GM10248 (cell line): ENCODE measurements around the gene PBRM1.

ENCODE experiments used
- CTCF ChIA-PET: fragments of 300-600 bp; sonication (Branson Sonifier 250); formaldehyde crosslinking; extraction: SDS; loops from one replicate; lab custom pipeline; 2021; ENCODE audit warnings: antibody characterized with exemption; lab: Yijun Ruan, JAX
- POLR2A ChIA-PET: fragments of 350-650 bp; sonication (Branson Sonifier 250); formaldehyde crosslinking; extraction: SDS; loops from one replicate; lab custom pipeline; 2020; ENCODE audit warnings: antibody characterized with exemption; lab: Yijun Ruan, JAX
- DNase-seq: peaks from one replicate; pipeline ENCODE4 v3.0.0; 2012; ENCODE audit errors: extremely low spot score
- TF ChIP-seq, protein P1 (sequence below): IDR thresholded peaks from 2 replicates; pipeline ENCODE4 v1.5.1; 2012; ENCODE audit warnings: mild to moderate bottlenecking, low read depth; ENCODE audit errors: extremely low read depth, missing control alignments, control extremely low read depth

PBRM1 gene

DNA sequence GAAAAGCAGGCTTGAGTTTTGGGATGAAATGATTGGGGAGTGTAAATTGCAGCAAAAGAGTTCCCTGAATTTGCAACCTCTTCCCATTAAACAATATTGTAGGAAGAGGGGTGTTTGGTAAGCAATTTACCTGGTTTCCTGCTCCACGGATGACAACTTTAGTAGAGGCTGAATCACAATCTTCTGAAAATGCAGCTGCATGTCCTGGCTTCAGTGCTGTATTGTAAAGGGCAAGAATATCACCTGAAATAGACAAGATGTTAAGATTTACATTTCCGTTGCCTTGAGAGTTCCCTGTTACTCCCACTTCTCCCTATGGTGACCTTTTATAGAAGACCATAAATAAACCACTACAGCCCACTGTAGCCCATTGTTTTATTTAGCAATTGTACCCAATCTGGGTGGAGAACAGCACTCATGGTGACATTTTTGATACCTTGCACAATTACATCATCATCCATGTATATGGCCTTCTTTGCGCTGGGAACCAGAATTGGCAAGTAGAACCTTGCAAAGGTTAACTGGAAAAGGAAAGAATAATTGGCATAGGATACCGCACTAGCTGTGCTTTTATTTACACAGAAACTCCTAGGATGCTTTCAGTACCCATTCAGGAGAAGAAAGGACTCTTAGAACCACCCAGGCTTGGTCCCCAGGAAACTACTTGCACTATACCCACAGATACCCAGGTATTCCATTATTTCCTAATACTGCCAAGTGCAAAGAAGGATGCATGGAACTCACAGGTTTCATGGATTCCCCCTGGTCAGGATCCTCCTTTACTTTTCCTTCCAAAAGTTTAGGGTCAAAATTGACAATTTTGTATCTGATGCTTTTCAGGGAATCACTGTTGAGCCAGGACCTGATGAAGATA is 10.3 kb upstream of the PBRM1 start:
- CTCF ChIA-PET = interaction anchor here (0.9 to 1.9 kb wide), 2 partner anchors 9 to 11 kb away, joined by 3 to 10 read pairs; partner anchors contain the start of gene SPCS1

GRCh38 chr3:52694528-52695189 is 8.9 kb upstream of the PBRM1 start:
- no peak for DNase-seq
- TF ChIP-seq, protein P1, sequence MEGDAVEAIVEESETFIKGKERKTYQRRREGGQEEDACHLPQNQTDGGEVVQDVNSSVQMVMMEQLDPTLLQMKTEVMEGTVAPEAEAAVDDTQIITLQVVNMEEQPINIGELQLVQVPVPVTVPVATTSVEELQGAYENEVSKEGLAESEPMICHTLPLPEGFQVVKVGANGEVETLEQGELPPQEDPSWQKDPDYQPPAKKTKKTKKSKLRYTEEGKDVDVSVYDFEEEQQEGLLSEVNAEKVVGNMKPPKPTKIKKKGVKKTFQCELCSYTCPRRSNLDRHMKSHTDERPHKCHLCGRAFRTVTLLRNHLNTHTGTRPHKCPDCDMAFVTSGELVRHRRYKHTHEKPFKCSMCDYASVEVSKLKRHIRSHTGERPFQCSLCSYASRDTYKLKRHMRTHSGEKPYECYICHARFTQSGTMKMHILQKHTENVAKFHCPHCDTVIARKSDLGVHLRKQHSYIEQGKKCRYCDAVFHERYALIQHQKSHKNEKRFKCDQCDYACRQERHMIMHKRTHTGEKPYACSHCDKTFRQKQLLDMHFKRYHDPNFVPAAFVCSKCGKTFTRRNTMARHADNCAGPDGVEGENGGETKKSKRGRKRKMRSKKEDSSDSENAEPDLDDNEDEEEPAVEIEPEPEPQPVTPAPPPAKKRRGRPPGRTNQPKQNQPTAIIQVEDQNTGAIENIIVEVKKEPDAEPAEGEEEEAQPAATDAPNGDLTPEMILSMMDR = no peak
- CTCF ChIA-PET = interaction anchor here (0.9 kb wide), 1 partner anchor 8 kb away, joined by 3 read pairs; no protein-coding TSS in a partner anchor
- POLR2A ChIA-PET = interaction anchor here (1.0 kb wide), 1 partner anchor 27 kb away, joined by 3 read pairs; no protein-coding TSS in a partner anchor

More for the DNA sequence above, 10.3 kb upstream of the PBRM1 start:
- no peak for DNase-seq
- TF ChIP-seq, protein P1 = no peak
- POLR2A ChIA-PET = interaction anchor here (1.2 kb wide), 1 partner anchor 9 kb away, joined by 3 read pairs; the partner anchor contains the start of gene GLT8D1

GRCh38 chr3:52693071-52693470 is 7.4 kb upstream of the PBRM1 start:
- TF ChIP-seq, protein P1 = no peak
- CTCF ChIA-PET = no interaction called here
- DNase-seq = no peak
- POLR2A ChIA-PET = interaction anchor here (0.7 to 1.0 kb wide), 3 partner anchors 11 to 157 kb away, joined by 3 read pairs; partner anchors contain the start of gene UQCC5

DNA sequence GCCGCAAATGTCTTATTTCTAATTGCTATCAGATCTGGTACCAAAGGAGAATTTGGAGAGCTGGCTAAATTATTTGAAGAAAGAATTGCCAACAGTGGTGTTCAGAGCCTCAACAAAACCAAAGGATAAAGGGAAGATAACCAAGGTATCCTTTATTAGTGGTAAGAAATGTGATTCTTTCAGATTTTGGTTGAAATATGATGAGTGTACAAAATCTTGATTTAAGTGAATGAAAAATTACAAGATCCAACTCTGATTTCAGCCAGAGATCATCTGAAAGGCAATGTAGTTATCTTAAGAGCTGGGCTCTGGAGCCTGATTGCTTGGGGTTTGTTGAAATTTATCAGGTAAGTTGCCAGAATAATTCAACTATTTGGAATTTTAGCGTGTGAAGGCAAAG is 4.8 kb upstream of the PBRM1 start:
- TF ChIP-seq, protein P1 = no peak
- DNase-seq = no peak
- ChIA-PET POLR2A (interaction anchor here (1.5 kb wide), 1 partner anchor 9 kb away, joined by 3 read pairs; no protein-coding TSS in a partner anchor), CTCF (no interaction called here)

GRCh38 chr3:52689151-52689550 is 3.4 kb upstream of the PBRM1 start:
- TF ChIP-seq, protein P1 = no peak
- DNase-seq = no peak
- POLR2A ChIA-PET = interaction anchor here (0.7 kb wide), 1 partner anchor 26 kb away, joined by 3 read pairs; no protein-coding TSS in a partner anchor
- CTCF ChIA-PET = interaction anchor here (1.3 to 1.9 kb wide), 2 partner anchors 8 to 10 kb away, joined by 4 to 5 read pairs; no protein-coding TSS in a partner anchor

- ChIA-PET CTCF (interaction anchor here (1.3 to 1.9 kb wide), 2 partner anchors 9 to 11 kb away, joined by 4 to 5 read pairs; no protein-coding TSS in a partner anchor), POLR2A (no interaction called here)
- no peak for DNase-seq
- TF ChIP-seq, protein P1 = no peak
Measured at GRCh38 chr3:52688266-52688665, 2.6 kb upstream of the PBRM1 start.
